Iris pigment epithelial cell (primary cell): ENCODE data around the gene SCAMP2.
A peak's percentile ranks its signal among the peaks of the same experiment; 100 is the strongest.

ENCODE experiments used
- DNase-seq: peaks from one replicate; pipeline ENCODE4 v3.0.0-alpha.2; 2011; ENCODE audit warnings: low read depth

SCAMP2 gene

DNA sequence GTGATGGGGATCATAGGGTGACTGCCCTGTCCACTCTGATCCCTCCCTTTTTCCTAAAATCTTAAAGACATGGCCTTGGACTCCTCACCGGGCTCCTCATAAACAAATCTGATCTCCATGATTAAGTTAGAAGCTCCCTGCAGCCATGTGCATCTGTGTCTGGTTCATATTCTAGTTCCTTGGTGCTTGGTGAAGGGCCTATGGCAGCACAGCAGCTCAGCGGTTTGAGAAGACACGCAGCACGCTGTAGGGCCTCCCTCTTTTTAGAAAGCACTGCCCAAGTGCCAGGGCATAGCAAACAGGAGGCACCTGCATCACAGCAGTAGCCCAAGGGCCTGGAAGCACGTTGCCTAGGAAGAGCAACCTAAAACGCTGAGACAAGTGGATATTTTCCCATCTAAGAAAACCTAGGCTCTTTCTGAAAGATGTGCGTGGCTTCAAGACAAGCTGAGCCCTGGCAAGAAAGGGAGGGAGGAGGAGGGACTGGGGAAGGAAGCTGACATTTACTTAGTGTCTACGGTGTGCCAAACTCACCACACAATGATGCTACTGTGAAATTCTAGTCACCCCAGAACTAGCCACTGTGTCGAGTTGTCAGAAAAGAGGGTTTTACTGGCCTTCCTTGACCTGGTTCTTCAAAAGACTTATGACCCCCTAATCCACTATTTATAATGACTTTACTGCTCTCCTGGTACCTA lies 15.3 kb downstream of the SCAMP2 start:
- DNase-seq: no peak

DNA sequence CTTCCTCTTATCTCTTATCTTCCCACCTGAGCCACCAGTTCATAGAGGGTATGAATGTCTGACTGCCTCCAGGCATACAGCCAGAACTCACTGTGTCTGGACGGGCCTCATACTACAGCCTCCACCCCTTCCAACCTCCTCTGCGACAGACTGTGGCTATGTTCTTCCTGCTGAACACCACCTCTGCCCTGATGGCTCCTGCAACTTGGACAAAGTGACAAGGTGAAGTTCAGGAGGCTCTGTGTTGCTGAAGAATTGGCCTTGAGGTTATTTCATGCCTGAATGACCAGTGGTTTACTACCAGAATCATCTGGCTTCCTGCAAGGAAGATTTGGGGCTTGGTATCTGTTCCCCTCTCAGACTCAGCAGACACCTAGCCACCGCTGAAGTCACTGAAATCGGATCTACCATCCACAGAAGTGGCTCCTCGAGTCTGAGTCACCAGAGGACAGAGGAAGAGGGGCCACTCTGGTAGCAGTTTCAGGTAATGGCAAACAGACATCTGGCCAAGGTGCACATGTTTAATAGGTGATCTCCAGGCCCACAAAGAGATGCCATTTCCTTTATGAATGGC lies 16.0 kb downstream of the SCAMP2 start:
- DNase-seq: no peak

DNA sequence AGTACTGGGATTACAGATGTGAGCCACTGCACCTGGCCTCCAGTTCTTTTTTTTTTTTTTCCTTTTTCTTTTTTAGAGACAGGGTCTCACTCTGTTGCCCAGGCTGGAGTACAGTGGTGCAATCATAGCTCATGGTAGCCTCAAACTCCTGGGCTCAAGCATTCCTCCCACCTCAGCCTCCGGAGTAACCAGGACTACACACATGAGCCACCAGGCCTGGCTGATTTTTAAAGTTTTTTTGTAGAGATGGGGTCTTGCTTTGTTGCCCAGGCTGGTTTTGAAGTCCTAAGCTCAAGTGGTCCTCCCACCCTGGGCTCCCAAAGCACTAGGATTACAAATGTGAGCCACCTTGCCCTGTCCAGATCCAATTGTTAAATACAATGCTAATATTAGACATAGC lies 16.6 kb downstream of the SCAMP2 start:
- DNase-seq: no peak

DNA sequence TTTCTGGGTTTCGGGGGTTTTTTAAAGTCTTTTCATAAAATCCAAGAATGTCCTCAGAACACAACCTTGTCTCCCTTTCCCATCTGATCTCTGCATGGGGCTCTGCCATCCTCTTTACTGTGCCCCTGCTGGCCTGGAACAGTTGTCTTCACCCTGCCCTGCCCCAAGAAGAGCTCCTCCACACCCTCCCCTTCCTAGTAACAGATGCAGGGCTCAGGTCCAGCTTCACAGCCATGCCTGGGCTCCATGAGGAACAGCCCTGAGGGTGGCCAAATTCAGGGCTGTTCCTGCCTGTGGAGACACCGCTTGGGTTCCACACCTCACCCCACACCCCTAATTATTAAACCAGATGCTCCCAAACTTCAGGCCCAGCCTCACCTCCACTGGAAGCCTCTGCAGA lies 17.3 kb downstream of the SCAMP2 start:
- no peak for DNase-seq

DNA sequence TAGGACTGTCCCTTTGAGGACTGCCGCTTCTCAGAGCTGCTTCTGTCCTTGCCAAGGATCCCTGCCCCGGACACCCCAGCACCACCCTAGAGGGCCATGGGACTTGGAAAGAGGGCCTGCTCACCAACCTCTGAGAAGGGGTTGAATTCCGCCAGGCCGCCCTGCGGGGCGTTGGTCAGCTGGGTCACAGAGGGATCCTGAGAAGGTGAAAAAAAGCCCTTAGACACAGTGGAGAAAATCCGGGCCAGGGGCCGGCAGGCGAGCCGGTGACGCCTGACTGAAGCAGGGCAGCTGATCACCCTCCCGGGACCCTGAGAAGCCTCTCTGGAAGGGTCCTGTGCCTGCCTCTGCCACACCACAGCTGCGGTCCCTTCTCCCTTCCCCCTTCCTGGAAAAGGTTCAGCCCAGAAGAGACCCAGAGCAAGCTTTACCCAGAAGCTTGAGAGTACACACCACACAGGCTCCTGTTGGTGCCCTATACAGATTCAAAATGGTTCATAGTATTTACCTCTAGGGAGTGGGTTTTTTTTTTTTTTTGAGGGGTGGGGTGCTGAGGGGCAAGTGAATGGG lies 18.6 kb downstream of the SCAMP2 start:
- DNase-seq: no peak

DNA sequence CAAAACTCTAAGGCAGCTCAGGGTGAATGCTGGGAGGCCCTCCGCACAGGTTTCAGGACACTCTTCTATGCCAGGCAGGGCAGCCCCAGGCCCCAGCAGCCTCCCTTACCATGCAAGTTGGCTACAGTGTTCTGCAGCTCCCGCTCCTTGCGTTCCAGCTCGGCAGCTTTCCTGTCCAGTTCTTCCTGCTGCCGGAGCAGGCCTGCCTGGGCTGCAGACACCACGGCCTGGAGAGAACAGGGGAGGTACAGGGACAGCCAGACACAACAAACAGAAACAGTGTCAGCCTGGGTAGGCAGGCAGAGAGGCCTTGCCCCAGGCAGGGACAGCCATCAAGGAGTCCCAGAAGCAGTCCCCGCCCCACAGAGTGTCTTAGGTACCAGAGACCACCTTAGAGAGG lies 21.2 kb downstream of the SCAMP2 start:
- no peak for DNase-seq

DNA sequence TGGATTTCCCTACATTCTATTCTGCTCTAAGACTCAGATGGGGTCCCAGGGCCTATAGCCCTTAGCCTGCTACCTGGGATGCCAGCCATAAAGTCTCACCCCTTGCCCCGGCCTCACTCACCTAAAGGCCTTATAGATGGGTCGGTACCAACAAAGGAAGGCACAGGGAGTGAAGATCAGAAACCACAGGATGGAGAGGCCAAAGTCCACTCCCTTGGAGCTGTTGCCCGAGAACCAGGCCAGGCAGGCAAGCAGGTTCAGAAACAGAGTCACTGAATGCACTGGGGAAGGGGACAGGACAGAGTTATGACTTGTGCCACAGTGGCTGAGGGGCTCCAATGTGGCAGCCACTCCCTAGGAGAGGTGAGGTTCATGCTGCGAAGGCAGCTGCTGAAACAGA lies 22.8 kb downstream of the SCAMP2 start:
- no peak for DNase-seq

DNA sequence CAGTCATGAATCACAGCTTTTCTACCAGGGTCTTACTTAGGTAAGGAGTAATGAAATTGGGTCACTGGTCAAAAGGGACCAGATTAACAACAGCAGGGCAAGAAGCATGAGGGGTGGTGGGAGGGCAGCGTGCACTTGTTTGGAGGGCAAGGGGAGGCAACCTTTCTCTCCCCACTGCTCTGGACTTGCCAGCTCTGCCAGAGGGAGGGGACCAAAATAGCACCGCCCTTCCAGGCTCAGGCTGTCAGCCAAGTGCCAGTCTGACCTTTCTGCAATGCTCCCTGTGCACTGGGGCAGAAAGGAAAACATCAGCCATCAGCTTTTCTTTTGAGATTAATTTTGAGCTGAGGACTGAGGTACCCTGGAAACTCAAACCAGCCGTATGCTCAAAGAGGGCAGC lies 25.7 kb downstream of the SCAMP2 start:
- DNase-seq: no peak

DNA sequence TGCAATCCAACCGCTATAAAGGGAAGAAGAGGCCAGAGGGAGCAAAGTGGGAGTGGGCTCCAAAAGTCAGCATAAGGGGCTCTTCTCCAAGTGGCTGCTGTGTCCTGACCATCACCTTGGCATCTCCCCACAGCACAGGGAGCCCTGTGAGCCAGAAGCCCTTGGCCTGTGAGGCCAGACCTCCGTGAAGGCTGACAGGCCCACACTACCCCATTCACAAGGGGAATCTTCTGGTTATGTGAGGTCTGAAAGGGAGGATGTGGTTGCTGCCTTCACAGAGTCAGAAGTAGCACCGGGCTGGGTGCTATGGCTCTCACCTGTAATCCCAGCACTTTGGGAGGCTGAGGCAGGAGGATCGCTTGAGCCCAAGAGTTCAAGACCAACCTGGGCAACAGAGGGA lies 27.6 kb downstream of the SCAMP2 start:
- no peak for DNase-seq

DNA sequence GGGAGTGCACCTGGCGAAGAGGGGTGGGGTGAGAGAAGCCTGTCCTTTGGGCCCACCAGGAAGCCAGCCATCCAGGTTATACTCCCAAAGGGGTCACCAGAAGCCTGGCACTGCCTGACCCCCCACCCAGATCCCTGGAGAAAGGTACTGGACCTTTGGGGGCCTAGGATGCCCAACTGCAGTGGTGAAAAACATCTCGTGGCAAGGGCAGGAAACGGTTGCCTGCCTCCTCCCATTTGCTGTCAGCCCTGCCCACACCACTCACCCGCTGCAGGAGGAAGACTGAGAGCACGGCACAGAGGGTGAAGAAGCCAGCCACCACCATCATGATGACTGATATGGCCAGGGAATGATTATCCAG lies 28.0 kb downstream of the SCAMP2 start:
- no peak for DNase-seq

DNA sequence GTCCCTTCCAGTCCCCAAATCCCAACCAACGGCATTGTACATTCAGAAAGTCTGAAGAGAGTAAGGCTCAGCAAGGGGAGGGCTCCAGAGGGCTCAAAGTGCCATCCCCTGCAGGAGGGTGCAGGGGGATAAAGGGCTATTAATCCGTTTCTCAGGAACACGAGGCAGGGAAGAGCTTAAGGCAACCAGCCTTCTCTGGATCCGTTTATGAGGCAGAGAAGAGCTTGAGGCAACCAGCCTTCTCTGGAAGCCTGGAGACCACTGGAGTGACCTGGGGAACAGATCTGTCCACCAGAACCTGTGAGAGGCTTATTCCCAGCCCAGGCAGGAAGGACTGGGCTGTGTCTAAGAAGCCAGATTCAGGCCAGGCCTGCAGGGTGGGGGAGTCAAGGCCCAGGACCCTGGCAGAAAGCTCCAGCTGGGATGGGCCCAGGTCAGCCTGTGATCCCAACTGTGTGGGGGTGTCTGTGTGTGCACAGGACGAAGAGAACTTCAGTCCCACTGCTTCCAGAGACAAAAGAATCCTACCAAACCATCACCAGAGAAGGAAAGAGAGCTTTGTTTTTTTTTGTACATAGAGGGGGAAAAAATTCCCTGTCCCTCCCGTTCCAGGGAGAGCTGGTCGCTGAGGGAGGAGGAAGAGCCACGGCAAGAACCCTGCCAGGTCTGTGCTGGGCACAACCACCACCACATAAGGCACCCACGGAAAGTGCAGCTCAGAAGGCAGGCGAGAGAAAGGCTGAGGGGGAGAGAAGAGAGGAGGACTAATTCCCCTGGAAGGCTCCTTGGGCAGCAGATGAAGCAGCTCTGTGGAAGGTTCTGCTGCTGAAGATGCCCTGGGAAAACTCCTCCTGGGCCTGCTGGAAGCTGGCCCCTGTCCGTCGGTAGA lies 28.6 kb downstream of the SCAMP2 start:
- no peak for DNase-seq

DNA sequence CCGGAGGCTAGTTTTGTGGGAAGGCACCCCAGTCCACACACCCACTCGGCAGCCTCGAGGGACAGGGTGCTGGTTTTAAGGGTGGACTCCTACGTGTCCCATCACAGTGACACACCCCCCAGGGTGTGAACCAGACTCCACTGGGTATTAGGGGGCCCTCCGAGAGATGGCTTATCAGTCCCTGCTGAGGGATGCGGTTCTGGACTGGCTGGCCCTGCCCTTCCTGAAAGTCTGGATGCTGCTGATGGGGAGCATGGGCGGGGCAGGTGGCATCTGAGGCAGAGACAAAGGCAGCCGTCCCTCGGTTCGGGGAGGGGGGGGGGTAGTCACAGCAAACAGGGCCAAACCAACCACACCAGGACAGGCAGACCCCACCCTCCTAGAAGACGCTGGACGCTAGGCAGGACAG lies 29.3 kb downstream of the SCAMP2 start:
- no peak for DNase-seq

DNA sequence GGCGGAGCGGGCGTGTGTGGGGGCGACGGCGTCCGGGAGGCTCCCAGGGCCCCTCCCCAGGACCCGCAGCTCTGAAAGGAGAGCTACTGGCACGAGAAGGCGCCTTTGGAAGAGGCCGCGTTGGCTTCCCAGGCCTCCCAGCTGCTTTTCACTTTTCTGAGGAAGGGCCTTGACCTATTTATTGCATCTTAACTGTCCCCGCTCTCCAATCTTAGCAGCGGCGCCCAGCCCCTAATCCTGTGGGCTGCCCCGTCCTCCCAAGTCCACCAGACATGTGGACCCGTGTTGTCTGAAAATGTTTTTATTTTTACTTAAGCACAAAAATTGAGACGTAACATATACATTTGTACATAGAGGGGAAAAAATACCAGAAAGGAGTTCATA lies 29.7 kb downstream of the SCAMP2 start:
- DNase-seq: no peak

DNA sequence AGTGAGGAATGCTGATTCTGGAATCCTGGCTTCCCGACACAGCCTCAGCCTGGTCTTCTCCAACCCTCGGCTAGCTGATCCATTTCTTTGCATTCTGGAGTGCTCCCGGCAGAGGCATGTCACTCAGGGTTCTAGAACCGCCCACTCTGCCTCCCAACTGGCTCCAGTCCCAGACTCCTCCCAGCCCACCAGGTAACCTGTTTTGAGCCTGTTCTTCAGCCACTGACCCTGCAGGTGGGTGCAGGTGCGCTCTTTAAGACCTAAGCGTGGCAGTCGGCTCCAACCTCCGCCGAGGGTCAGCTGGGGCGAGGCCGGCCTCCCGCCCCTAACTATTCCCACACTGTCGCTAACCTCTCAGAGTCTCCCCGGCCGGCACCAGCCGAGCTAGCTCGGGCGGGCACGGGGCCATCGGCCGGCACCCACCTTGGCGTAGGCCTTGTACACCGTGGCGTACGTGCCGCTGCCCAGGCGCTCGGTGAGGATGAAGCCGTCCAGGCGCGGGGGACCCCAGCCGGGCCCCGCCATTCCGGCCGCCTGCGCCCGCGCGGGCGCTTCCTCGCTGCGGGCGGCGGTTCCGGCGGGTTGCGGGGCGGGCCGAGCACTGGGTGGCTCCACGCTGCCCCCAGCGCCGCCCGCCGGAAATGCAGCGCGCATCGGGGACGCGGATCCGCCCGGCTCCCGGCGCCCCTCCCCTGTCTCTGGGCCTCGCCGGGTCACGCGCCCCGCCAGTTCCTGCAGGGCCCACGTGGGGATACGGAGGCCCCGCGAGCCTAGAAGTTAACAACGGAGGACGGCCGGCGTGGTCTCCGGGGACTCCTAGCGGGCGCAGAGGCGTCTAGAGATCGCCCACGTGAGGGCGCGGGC lies 30.4 kb downstream of the SCAMP2 start, which contains the start of gene ULK3:
Gene ULK3 (minus strand): TSS at position 576 of the 864 bp plus-strand sequence. CDS start 51 bp downstream, at position 525.
- DNase-seq: peak; percentile 89

DNA sequence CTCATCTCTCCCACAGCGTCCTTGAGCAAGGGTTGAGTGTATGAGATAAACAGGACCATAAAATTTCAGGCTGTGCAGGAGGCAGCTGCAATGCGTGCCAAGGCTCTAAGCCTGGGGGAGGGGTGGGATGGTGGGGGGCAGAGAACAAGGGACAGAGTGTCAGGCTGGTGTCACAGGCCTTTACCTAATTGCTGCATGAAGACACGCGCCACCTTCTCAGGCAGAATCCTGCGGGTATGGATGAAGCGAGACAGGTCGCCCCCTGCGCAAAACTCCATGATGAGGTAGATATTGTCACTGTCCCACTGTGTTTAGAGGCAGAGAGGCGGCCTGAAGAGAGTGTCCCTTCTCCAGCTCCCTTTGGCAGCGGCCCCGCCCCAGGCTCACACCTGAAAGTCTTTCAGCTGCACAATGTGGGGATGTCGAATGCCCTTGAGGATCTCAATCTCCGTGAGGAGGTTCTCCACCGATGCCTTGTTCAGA lies 31.2 kb downstream of the SCAMP2 start:
- DNase-seq: no peak

DNA sequence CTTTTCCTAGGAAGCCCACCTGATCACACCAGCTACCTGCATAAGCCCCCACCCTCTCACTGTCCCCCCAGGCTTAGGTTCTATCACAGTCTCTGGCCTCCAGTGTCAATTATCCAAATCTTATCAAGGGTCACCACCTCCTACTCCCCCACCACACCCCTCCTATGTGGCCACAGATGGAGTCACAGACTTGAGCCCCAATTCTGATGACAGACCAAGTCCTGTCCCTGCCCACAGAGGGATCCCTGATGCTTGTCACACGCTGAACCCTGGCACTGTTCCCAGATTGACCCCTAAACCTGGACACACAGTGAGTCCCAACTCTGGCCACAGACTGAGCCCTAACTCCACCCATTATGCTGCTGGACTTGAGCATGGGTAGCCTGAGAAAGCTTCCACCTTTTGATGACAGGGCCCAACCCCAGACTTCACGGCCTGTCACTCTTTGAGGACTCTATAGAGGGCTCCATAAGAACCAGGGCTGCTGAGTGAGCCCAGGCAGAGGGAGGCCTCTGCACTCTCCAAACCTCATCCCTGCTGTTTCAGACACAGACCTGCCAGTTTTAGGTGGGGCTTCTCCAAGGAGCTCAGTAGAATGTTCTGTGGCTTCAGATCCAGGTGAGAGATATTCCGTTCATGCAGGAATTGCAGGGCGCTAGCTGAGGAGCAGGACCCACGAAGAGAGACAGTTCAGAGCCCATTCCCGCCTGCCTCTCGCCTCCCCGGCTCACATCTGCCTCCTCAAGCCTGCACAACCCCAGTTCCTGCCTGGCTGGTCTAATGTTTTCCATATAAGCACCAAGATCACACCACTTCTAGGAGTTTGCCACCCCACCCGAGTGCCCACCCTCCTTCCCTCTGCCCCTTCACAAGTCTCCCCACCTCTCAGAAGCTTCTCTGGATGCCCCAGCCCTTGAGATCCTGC lies 32.1 kb downstream of the SCAMP2 start:
- no peak for DNase-seq

DNA sequence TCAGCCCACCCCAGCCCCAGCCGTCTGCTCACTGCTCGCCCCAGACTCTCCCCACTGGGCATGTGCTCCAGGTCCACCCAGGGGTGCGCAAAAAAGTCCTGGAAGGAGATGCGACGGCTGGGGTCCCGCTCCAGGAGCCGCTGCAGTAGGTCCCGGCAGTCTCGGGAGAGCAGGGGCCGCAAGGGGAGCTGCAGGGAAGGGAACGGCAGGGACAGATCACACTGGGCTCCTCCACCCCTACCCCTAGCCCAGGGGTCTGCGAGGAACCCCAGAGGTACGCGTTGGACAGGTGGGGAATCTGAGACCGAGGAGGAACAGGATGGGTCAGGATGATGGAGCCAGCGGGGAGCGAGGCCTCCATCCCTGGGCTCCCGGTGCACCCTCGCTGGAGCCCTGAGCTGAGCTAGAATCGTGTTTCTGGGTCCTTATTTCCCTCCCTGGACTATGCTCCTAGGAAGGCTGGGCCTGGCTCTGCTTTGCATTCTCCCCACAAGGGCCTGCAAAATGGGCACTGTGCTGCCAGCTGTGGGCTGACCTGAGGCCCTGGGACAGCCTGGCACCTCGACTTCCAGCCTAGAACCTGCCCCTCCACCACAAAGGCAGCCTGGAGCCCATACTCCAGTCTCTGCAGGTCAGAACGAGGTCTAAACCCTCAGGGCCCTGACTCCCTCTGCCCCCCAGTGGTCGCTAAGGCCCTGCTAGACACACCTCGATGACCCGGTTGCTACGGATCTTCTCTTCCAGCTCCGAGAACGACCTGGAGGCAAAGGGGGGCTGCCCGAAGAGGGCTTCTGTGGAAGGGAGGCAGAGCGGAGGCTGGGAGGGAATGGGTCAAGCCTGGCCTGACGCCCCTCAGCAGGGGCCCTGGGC lies 33.4 kb downstream of the SCAMP2 start:
- no peak for DNase-seq

DNA sequence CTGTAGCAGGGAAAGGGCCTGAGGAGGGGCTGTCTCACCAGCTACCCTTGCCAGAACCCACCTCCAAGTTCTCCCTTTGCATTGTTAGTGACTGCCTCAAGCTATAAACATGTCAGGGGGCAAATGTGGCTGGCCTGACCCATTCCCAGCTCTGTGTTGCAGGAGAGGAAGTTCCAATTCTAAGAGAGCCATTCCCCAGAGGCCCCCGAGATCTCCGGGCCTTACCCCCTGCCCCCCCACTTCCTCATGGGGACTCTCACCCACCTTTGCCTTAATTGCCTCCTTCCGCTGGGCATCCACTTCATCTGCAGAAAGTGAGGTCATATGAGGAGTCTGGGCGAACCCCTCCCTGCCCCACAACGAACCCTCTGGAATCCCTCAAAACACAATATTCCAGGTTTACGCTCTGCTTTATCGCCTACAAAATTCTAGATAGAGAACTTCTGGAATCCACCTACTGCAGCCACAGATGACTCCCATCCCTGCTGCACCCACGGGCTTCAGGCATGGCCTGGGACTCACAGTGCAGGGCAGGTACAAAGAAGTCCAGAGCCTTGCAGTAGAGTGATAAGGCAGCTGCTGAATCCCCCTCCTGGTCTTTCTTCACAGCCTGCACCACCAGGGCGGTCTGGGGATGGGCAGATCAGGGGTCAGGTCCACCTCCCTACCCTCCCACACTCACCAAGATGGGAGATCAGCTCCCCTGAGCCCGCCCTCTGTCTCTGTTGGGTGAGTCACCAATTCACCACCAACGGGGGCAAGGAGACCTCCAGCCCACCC lies 34.2 kb downstream of the SCAMP2 start:
- no peak for DNase-seq

DNA sequence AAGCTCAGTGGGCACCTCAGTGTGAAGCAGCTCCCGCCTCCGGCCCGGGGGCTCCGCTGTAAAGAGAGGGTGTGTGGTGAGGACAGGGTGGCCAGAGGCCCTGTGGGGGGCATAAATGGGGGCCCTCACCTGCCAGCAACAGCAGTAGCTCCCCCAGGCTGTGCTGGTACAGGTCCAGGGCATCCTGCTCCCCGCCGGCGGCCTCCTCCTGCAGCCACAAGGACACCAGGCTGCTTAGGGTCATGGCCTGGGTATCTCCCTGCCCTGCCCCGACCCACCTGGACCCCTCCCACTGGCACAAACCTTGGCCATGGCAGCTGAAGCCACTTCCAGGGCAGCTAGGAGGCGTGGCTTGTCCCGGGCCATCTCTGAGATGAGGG lies 35.0 kb downstream of the SCAMP2 start:
- no peak for DNase-seq
